ENCODE results near the gene ANOS1.

- no peak for TF ChIP-seq POLR2AphosphoS5 (IDR thresholded peaks at IDR 0.05)
- TF ChIP-seq POLR2A (IDR thresholded peaks at IDR 0.05), result no peak
These were observed 84.8 kb downstream of the ANOS1 start for GRCh38 chrX:8647176-8647575.

Data from breast epithelium (tissue), 3 donors.